Limb (tissue), 2 donors: ENCODE data around the gene TP53RK.

Experiments
- DNase-seq, 2 donors: peaks; one replicate each; pipeline ENCODE4 v3.0.0-alpha.2; 2016; ENCODE audit errors: extremely low spot score in 2 of 2

TP53RK gene

DNA sequence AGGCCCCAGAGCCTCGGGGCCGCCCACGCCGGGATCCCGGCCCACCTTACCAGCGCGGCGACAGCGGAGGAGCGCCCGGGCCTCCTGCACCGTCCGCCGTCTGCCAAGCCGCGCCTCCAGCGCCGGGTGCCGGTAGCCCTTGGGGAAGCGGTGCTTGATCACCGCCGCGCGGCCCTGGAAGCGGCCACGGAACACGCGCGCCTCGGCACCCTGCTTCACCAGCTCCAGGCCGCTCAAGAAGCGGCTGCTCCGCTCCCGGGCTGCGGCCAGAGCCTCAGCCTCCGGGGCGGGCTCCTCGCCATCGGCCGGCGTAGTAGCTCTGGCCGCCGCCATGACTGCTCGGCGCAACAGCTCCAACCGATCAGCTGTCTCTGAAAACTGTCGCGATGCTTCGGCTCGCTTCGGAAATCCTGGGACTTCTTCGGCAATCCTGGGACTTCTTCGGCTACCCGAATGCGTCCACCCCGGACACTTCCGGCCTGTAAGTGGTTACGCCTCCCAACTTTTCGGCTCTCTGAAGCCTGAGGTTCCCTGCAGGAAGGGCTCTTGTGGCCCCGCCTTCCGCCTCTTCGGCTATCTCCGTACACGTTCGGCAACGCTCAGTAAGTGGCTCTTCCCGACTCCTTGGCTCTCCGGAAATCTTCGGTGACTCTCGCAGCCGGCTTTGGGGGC is at the start of gene TP53RK:
Gene TP53RK, minus strand, starts transcription at position 363 of the 672 bp plus-strand sequence. Its CDS starts 30 bp downstream, at position 333.
- DNase-seq = peak; percentile 96 to 100

DNA sequence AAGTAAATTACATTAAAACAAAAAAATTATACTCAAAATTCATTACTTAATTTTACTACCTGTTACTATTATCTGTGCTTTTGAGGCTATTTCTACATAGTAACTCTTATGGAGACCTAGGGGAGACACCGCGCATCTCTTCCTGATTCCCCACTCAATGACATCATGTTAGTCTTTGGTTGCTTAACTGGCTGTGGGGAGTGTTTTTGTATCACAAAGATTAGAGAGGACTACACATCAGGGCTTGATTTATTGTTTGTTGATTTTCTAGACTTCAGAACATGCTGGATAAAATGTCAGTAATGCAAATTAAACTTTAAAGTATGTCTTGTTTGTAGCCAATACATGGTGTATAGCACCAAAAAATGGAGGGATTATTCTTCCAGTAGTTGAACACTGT is 46.2 kb upstream of the TP53RK start:
- no peak for DNase-seq

DNA sequence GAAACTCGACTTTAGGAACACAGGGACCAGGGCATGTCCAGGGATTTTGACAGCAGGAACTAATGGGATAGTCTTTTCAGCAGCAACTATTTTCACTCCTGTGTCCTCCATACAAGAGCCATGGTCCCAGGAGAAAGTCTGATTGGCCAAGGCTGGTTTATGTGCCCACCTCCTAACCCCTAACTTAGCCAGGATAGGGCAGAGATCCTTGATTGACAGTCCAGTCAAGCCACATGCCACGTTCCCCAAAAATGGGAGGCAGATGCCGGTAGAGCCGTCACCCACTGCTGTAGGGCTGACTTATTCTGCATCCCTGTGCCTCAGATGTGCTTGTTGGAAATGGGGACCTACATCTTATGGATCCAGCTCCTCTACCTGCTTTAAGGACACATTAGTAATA is 42.5 kb upstream of the TP53RK start:
- no peak for DNase-seq

DNA sequence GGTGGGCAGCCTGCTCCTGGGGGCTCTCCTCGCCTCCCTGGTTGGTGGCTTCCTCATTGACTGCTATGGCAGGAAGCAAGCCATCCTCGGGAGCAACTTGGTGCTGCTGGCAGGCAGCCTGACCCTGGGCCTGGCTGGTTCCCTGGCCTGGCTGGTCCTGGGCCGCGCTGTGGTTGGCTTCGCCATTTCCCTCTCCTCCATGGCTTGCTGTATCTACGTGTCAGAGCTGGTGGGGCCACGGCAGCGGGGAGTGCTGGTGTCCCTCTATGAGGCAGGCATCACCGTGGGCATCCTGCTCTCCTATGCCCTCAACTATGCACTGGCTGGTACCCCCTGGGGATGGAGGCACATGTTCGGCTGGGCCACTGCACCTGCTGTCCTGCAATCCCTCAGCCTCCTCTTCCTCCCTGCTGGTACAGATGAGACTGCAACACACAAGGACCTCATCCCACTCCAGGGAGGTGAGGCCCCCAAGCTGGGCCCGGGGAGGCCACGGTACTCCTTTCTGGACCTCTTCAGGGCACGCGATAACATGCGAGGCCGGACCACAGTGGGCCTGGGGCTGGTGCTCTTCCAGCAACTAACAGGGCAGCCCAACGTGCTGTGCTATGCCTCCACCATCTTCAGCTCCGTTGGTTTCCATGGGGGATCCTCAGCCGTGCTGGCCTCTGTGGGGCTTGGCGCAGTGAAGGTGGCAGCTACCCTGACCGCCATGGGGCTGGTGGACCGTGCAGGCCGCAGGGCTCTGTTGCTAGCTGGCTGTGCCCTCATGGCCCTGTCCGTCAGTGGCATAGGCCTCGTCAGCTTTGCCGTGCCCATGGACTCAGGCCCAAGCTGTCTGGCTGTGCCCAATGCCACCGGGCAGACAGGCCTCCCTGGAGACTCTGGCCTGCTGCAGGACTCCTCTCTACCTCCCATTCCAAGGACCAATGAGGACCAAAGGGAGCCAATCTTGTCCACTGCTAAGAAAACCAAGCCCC is 36.2 kb upstream of the TP53RK start:
- no peak for DNase-seq

DNA sequence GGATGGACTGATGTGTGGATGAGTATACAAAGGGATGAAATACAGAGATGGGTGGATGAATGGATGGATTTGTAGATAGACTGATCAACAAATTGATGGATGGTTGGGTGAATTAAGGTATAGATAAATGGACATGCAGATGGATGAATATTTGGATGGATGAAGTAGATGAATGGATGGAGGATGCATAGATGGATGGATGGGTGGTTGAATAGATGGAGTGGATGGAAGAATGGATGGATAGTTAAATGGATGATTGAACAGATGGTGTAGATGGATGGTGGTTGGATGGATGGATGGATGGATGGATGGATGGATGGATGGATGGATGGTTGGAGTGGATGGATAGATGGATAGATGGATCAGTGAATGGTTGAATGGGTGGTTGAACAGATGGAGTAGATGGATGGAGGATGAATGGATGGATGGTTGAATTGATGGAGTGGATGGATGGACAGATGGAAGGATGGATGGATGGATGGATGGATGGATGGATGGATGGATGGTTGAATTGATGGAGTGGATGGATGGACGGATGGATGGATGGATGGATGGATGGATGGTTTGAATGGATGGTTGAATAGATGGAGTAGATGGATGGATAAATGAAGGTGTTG is 35.2 kb upstream of the TP53RK start:
- no peak for DNase-seq

DNA sequence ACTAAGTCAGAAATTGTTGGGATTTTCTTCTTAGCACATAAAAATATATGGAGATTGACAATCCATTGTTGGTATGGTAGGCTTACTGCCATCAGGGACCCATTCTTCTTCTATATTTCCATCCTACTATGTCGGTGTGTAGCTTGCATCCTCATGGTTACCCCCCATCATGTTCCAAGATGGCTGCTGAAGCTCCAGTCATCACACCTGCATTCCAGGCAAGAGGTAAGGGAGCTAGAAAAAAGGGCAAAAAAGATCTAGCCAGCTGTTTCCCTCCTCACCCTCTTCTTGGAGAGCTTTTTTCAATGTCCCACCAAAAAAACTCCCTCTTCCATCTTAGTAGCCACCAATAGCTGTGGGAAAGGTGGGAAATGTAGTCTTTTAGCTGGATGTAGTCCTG is 33.8 kb upstream of the TP53RK start:
- DNase-seq = no peak

DNA sequence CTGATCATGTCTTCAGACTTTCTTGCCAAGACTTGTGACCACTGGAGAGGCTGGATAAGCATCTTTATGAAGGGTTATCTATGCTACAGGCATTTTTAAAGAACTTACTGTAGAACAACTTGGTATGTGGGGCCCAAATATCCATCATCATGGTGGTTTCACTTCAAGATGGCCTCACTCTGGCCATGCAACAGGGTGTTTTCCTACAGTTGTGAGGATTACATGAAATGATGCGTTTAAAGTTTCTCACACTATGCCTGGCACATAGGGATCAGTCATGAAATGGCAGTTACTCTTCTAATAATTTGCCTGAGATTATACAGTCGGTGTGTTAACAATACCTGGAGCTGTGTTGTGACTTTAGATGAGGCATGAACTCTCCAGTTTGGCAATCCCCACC is 33.2 kb upstream of the TP53RK start:
- DNase-seq = no peak

DNA sequence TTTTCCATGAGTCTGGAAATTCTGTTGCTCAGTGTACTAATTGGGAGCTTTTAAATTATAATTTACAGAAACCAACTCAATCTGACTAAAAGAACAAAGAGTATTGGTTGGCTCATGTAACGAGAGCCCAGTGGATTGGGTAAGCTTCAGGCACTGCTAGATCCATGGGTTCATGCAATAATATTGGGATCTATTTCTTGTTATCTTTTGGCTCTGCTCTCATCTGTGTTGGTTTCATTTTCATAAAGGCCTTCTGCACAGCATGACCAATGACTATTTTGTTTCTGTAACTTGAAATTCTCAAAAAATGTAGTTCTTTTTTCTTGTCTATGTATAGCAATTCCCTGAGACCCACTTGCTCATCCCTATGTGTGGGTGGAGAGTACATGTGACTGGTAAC is 32.2 kb upstream of the TP53RK start:
- no peak for DNase-seq

DNA sequence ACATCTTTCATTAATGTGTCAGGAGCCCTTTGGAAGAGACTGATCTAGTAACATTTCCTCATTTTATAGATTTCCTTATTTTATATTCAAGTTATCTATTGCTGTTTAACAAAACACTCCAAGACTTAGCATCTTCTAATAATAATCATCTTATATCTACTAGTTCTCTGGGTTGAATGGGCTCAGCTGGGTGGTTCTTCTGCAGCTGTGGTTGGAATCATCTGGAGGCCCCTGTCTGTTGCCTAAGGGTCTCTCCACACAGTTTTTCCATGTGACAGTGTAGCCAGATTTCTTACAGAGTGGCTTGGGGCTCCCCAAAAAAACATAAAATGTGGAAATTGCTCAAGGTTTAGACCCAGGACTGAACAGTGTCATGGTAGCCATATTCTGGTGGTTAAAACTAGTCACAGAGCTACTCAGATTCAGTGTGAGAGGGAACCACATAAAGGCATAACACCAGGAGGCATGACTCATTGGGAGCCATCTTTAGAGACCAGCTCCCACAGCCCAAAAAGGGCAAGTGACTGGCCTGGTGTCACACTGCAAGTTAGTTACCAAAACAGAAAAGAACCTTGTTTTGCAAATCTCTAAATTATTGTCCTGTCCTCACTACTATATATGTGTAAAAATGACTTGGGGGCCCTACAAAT is 31.7 kb upstream of the TP53RK start:
- DNase-seq = no peak

DNA sequence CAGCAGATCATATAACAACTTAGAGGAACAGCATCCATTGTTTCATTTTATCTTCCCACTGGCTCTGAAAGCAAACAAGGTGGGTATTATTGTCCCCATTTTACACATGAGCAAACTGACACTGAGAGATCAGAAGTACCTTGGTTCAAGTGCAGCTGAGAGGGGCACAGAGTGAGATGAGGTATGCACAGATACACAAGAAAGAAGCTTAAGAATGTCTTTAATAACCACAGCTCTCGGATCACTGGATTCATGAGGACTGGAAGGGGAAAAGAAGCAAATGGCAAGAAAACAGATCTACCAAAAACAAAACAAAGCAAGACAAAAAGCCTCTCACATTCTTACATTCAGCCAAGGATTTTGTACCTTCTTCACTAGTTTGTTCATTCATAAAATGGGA is 30.8 kb upstream of the TP53RK start:
- DNase-seq = no peak

DNA sequence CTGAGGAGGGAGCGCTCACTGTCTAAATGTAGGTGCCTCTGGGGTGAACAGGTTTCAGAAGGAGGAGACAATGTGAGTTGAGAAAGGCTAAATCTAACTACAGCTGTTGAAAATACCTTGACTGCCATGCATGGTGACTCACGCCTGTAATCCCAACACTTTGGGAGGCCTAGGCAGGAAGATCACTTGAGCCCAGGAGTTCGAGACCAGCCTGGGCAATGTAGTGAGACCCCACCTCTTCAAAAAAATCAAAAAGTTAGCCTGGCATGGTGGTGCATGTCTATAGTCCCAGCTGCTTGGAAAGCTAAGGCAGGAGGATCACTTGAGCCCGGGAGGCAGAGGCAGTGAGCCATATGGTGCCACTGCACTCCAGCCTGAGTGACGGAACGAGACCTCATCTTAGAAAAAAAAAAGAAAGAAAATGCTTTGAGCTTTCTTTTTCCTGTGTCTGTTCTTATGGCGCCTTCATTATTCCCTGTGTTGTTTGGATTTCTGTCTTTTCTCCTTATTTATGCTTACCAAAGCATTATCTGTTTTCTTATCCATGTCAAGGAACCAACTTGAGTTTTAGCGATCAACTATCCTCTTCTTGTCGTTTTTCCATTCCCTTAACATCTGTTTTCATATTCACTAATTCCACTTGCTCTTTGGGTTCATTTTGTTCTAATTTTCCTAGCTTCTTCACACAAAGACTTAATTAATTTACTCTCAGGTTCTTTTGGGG is 28.7 kb upstream of the TP53RK start:
- no peak for DNase-seq

DNA sequence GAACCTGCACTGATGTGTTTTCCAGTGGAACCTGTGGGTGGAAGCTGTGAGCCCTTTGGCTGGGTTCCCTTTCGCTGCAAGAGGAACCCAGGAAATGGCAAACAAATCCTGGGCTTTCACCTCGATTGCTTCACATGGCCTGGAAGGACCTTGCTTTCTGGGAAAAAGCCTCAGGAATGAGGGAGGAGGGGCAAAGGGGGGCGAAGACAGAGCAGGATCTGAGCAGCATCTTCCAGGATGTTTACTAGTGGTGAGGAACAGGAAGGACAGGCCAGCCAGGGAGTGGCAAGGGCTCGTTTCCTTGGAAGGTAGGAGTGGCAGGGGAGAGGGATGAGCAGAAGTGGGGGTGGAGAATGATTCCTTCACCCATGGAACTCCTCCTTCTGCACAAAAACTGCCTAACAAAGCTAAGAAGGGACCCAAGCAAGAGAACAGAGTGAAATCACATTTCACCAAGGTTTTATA is 26.1 kb upstream of the TP53RK start:
- no peak for DNase-seq

DNA sequence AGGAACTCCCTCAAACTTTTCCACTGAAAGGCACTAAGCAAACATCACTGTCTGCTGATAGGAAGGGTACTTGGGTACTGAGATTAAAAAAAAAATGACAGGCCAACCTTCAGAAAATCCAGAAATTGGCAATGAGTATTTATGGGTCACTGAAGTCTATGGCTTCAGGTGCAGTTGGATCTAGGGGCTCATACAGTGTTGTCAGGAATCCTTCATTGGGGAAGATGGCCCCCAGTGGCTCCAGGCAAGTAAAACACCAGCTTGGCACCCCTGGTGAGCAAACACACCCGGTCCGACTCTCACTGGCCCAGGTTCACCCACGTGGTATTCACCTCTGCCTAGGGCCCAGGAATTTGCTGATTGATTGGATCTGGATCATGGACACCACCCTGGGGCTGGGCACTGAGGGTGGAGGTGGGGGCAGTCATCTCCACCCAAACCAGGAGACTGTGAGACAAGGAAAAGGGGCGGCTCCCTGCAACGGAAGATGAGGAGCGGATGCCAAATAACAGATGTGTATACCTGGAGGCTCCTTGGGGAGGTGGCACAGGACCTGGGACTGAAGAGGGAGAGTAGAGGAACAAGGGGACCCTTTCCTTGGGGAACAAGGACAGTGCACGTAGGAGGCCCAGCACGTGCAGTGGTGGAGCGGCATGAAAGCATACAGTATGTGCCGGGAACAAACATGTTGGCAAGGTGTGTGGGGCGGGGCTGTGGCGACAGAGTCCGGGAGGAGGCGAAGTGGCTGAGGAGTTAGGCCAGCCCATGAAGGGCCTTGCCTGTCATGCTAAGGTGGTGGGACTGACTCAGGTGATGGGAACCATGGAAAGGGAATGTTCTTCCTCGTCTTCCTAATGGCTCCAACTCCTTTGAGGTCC is 25.0 kb upstream of the TP53RK start:
- DNase-seq = no peak

DNA sequence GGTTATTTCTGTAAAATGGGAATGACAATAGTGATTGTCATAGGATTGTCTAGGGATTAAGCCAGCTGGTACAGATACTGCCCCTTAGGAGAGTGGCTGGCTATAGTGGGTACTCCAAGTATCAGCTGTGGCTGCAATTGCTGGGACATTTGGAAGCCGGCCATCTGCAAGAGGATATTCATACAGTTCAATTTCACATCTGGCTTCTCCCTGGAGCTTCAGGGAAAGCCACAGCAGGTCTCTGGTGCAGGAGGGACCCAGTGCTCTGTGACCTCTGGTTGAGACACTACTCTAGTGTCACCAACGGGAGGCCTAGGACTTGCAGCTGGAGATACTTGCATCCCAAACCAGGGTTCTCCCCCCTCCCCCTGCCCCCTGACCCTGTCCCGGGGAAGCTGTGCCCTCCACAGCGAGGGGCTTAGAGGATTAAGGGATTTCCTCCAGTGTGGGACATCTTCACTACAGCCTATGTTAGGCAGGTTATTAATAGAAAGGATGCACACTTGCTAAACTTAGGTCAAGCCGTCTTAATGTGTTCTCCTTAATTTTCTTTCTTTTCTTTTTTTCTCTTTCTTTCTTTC is 22.9 kb upstream of the TP53RK start:
- DNase-seq = no peak

DNA sequence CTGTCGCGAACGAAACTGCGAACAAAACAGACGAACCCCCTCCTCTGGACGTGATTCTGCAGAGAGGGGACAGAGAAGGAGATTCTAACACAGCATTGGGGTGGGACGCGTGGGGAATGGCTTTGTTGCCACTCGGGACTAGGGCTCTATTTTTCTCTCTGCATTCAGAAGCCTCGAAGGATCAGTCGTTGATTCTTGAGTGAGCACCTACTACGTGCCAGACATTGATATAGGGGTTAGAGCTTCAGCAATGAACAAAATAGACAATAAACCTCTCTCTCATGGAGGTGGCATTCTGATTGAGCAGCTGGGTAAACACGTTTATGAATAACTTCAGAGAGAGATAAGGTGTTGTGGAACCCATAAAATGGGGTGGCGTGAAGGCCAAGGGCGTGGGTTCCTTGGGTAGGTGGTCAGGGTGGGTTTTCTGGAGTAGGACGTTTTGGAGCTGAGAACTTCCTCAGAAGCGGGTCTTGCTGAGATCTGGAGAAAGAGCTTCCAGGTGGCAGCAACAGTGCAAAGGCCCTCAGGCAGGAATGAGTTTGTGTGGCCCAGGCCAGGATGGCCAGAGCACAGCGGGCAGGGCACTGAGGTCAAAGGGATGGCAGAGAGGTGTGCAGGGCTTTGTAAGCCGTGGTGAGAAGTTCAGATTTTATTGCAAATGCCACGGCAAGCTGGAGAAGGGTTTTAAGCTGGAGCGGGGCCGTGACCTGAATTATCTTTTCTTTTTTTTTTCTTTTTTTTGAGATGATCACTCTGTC is 21.1 kb upstream of the TP53RK start:
- DNase-seq = no peak

DNA sequence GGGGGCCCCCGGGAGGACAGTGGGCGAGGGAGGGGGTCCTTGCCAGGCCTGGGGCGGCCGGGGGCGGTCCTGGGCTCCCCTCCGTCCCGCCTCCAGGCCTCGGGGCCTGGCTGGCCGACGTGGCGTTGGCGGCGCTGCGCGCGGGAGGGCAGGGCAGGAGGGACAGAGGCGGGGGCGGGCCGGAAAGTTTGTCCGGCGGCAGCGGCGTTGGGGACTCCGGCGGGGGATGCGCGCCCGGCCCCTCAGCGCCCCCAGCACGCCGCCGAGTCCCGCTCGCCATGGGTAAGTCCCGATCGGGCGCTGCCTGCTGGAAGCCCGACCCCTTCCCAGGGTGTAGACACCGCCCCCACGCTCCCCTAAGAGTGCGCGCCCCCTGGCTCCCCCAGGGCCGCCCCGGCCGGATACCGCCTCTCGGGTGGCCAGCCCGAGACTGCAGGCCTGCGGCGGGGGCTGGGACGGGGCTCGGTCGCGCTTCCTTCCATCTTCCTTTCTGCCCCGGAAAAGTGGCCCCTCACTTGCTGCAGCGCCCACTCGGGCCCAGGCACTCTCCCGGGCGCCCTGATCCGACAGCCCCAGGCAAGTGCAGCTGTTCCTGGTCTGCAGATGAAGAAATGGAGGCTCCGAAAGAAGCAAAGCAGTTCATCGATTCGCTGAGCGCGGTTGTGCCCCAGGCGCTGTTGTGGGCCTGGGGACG is 20.4 kb upstream of the TP53RK start, which contains the start of gene SLC2A10:
Gene SLC2A10, plus strand, starts transcription at position 191 of the 694 bp plus-strand sequence. Its CDS starts 88 bp downstream, at position 279.
- DNase-seq = peak; percentile 66 to 82

DNA sequence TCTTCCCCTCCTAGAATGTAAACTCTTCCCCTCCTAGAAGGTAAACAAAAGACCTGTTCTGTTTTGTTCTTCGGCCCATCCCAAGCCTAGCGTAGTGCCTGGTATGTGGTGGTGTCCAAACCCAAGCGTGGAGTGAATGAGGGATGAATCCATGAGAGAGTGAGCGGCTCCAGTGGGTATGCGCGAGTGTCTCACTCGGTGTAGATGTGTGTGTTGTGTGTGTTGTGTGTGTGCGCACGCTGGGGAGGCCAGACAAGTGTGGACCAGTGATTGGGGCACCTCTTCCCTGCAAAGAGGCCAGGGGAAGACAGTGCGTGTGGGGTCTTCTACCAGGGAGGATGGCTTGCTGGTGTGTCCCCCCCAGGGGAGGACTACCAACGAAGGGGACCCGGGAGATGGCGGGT is 19.8 kb upstream of the TP53RK start:
- no peak for DNase-seq
